Epithelial cell of prostate (primary cell): Measurements from ENCODE around the gene METTL1.
A peak's percentile ranks its signal among the peaks of the same experiment; 100 is the strongest.

Source experiments
- DNase-seq: peaks from one replicate; pipeline ENCODE4 v3.0.0-alpha.2; 2011; ENCODE audit warnings: low read depth, low spot score
- H3K27ac ChIP-seq: fragments of 450-650 bp; 2 replicates; pipeline ENCODE4 v1.5.1; 2017; ENCODE audit warnings: mild to moderate bottlenecking

Gene METTL1

GRCh38 chr12:57756406-57757341 lies 15.2 kb downstream of the METTL1 start:
- no peak for DNase-seq
- no peak overlapping the region for H3K27ac ChIP-seq

GRCh38 chr12:57755454-57756372 lies 16.2 kb downstream of the METTL1 start:
- peak overlapping the region; percentile 52 for H3K27ac ChIP-seq
- DNase-seq: no peak

GRCh38 chr12:57755194-57755453 lies 16.8 kb downstream of the METTL1 start:
- DNase-seq: no peak

GRCh38 chr12:57754411-57755193 lies 17.3 kb downstream of the METTL1 start, which contains the start of gene MARCHF9:
TSS of gene MARCHF9 (plus strand) at chr12:57755103. CDS start at chr12:57755529, 426 bp downstream.
- peak; percentile 39 for DNase-seq
- peak within 1 kb of the TSS; percentile 52 for H3K27ac ChIP-seq

More at GRCh38 chr12:57755194-57755453, 16.8 kb downstream of the METTL1 start:
- H3K27ac ChIP-seq: peak overlapping the region; percentile 52

GRCh38 chr12:57753756-57754337 lies 18.1 kb downstream of the METTL1 start:
- peak overlapping the region; percentile 52 for H3K27ac ChIP-seq

GRCh38 chr12:57752668-57753000 lies 19.3 kb downstream of the METTL1 start:
- H3K27ac ChIP-seq: peak overlapping the region; percentile 61
- no peak for DNase-seq

More at GRCh38 chr12:57753756-57754337, 18.1 kb downstream of the METTL1 start:
- no peak for DNase-seq

- DNase-seq: peak; percentile 97
- H3K27ac ChIP-seq: peak within 1 kb of the TSS; percentile 61
These were observed 19.9 kb downstream of the METTL1 start, which contains the start of gene CDK4 for GRCh38 chr12:57751788-57752667. TSS of gene CDK4 (minus strand) at chr12:57752310. CDS start at chr12:57751717, 593 bp downstream.

GRCh38 chr12:57751432-57751787 lies 20.5 kb downstream of the METTL1 start:
- peak overlapping the region; percentile 61 for H3K27ac ChIP-seq

GRCh38 chr12:57750561-57751431 lies 21.1 kb downstream of the METTL1 start:
- DNase-seq: no peak
- peak overlapping the region; percentile 61 for H3K27ac ChIP-seq

More at GRCh38 chr12:57751432-57751787, 20.5 kb downstream of the METTL1 start:
- no peak for DNase-seq

GRCh38 chr12:57749061-57749460 lies 22.8 kb downstream of the METTL1 start:
- DNase-seq: no peak
- H3K27ac ChIP-seq: no peak overlapping the region

- no peak for DNase-seq
- peak overlapping the region; percentile 91 for H3K27ac ChIP-seq
These were observed 25.9 kb downstream of the METTL1 start for GRCh38 chr12:57746025-57746424.

- peak overlapping the region; percentile 91 for H3K27ac ChIP-seq
- no peak for DNase-seq
These were observed 26.4 kb downstream of the METTL1 start for GRCh38 chr12:57745485-57745881.

- peak within 1 kb of the TSS; percentile 91 for H3K27ac ChIP-seq
- peak; percentile 93 for DNase-seq
These were observed 27.0 kb downstream of the METTL1 start, which contains the start of gene TSPAN31 for GRCh38 chr12:57744777-57745484. TSS of gene TSPAN31 (plus strand) at chr12:57745039. CDS start at chr12:57745155, 116 bp downstream.

GRCh38 chr12:57744194-57744776 lies 27.6 kb downstream of the METTL1 start:
- DNase-seq: no peak
- peak overlapping the region; percentile 91 for H3K27ac ChIP-seq

GRCh38 chr12:57743769-57744168 lies 28.1 kb downstream of the METTL1 start:
- no peak for DNase-seq
- no peak overlapping the region for H3K27ac ChIP-seq

GRCh38 chr12:57741844-57742738 lies 29.8 kb downstream of the METTL1 start:
- DNase-seq: no peak
- no peak overlapping the region for H3K27ac ChIP-seq
